ENCODE measurements around the gene FPR1. TPM values are rescaled to one million over a fixed set of nuclear protein-coding genes. Genes with fewer than 3 reads are reported as not detected.
A peak's percentile ranks its signal among the peaks of the same experiment; 100 is the strongest.

Gene FPR1
- total and polyA plus RNA-seq, 2 of the 13 experiments (the other 11 are each of a cell fraction or from before 2014, with no cell fraction given): not detected

DNA sequence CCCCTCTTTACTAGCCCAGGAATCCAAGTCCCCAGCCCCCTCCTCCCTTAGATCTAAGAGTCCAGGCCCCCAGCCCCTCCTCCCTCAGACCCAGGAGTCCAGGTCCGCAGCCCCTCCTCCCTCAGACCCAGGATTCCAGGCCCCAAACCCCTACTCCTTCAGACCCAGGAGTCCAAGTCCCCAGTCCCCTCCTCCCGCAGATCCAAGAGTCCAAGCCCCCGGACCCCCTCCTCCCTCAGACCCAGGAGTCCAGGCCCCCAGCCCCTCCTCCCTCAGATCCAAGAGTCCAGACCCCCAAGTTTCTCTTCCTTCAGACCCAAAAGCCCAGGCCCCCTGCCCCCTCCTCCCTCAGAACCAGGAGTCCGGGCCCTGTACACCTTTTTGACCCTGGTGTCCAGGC, 47.1 kb downstream of the FPR1 start:
- ChIA-PET CTCF (ENCODE audit: low intra/inter-chr PET ratio, low total read pairs) (no interaction called here), POLR2A (interaction anchor here (1.0 to 1.8 kb wide), 3 partner anchors 14 to 48 kb away, joined by 4 to 9 read pairs (median 8); no protein-coding TSS in a partner anchor)
- Histone ChIP-seq H3K9ac (ENCODE audit: insufficient read depth, low read depth, low read length) (peak overlapping the region; percentile 77), H4K20me1 (ENCODE audit: insufficient read depth, low read length) (no peaks in the 10 kb centered on the region), H3K36me3 (replicated peaks in 1 of 2; ENCODE audit: control insufficient read depth in 1 of 2, insufficient read depth in 2 of 2, low read length in 2 of 2) (no peaks in the 10 kb centered on the region), H3K27ac (ENCODE audit: extremely low read length, insufficient read depth, low read length) (peak overlapping the region; percentile 71), H3K4me1 (ENCODE audit: insufficient read depth, low read length) (peaks cover 6% of the 10 kb centered on the region; the same call in 1 of the 2 replicates), H3K9me3 (ENCODE audit: low read length) (no peaks in the 10 kb centered on the region), H3K27me3 (ENCODE audit: control insufficient read depth in 1 of 2, insufficient read depth in 2 of 2, low read length in 2 of 2) (no peaks in the 10 kb centered on the region; a peak in 1 of 5 replicates), H3K79me2 (ENCODE audit: insufficient read depth, low read length) (no peaks in the 10 kb centered on the region), H3K4me2 (ENCODE audit: low read depth, low read length) (peak overlapping the region; percentile 67), H3K4me3 (replicated peaks in 1 of 3; ENCODE audit: insufficient read depth in 1 of 3, low read depth in 2 of 3, low read length in 3 of 3) (peak overlapping the region; percentile 66 to 79 (median 68)), H2AFZ (ENCODE audit: low read length) (no peak overlapping the region)
- TF ChIP-seq MED1 (CRISPR knock-in tag; IDR thresholded peaks at IDR 0.05): no peak
- TF ChIP-seq, protein P1, sequence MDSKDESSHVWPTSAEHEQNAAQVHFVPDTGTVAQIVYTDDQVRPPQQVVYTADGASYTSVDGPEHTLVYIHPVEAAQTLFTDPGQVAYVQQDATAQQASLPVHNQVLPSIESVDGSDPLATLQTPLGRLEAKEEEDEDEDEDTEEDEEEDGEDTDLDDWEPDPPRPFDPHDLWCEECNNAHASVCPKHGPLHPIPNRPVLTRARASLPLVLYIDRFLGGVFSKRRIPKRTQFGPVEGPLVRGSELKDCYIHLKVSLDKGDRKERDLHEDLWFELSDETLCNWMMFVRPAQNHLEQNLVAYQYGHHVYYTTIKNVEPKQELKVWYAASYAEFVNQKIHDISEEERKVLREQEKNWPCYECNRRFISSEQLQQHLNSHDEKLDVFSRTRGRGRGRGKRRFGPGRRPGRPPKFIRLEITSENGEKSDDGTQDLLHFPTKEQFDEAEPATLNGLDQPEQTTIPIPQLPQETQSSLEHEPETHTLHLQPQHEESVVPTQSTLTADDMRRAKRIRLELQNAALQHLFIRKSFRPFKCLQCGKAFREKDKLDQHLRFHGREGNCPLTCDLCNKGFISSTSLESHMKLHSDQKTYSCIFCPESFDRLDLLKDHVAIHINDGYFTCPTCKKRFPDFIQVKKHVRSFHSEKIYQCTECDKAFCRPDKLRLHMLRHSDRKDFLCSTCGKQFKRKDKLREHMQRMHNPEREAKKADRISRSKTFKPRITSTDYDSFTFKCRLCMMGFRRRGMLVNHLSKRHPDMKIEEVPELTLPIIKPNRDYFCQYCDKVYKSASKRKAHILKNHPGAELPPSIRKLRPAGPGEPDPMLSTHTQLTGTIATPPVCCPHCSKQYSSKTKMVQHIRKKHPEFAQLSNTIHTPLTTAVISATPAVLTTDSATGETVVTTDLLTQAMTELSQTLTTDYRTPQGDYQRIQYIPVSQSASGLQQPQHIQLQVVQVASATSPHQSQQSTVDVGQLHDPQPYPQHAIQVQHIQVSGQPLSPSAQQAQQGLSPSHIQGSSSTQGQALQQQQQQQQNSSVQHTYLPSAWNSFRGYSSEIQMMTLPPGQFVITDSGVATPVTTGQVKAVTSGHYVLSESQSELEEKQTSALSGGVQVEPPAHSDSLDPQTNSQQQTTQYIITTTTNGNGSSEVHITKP (CRISPR knock-in tag; IDR thresholded peaks at IDR 0.05; ENCODE audit: low read depth): no peak
- TF ChIP-seq, protein P2, sequence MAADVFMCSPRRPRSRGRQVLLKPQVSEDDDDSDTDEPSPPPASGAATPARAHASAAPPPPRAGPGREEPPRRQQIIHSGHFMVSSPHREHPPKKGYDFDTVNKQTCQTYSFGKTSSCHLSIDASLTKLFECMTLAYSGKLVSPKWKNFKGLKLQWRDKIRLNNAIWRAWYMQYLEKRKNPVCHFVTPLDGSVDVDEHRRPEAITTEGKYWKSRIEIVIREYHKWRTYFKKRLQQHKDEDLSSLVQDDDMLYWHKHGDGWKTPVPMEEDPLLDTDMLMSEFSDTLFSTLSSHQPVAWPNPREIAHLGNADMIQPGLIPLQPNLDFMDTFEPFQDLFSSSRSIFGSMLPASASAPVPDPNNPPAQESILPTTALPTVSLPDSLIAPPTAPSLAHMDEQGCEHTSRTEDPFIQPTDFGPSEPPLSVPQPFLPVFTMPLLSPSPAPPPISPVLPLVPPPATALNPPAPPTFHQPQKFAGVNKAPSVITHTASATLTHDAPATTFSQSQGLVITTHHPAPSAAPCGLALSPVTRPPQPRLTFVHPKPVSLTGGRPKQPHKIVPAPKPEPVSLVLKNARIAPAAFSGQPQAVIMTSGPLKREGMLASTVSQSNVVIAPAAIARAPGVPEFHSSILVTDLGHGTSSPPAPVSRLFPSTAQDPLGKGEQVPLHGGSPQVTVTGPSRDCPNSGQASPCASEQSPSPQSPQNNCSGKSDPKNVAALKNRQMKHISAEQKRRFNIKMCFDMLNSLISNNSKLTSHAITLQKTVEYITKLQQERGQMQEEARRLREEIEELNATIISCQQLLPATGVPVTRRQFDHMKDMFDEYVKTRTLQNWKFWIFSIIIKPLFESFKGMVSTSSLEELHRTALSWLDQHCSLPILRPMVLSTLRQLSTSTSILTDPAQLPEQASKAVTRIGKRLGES (CRISPR knock-in tag; IDR thresholded peaks at IDR 0.05; ENCODE audit: borderline replicate concordance): no peak
- TF ChIP-seq ZSCAN22 (CRISPR knock-in tag; IDR thresholded peaks at IDR 0.05): peak; percentile 81; the same call in 1 of the 2 replicates
- TF ChIP-seq KDM1A (CRISPR knock-in tag; IDR thresholded peaks at IDR 0.05): no peak
- TF ChIP-seq DPF2 (CRISPR knock-in tag; IDR thresholded peaks at IDR 0.05; ENCODE audit: borderline replicate concordance, low read depth): no peak
- no peak for TF ChIP-seq ZBTB3 (CRISPR knock-in tag; IDR thresholded peaks at IDR 0.05; ENCODE audit: borderline replicate concordance, low read depth)
- no peak for TF ChIP-seq FOXM1 (CRISPR knock-in tag; IDR thresholded peaks at IDR 0.05)
- TF ChIP-seq, protein P3, sequence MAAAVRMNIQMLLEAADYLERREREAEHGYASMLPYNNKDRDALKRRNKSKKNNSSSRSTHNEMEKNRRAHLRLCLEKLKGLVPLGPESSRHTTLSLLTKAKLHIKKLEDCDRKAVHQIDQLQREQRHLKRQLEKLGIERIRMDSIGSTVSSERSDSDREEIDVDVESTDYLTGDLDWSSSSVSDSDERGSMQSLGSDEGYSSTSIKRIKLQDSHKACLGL (CRISPR knock-in tag; IDR thresholded peaks at IDR 0.05): 0 out of 2 replicates have a peak, but pooled peaks have one; percentile 3
- no peak for TF ChIP-seq ZNF33A (CRISPR knock-in tag; IDR thresholded peaks at IDR 0.05; ENCODE audit: borderline replicate concordance)
- TF ChIP-seq ZMYM2 (CRISPR knock-in tag; IDR thresholded peaks at IDR 0.05): no peak
- no peak for TF ChIP-seq HNF4G (IDR thresholded peaks at IDR 0.05; ENCODE audit: borderline replicate concordance, low read depth, low read length)
- TF ChIP-seq HNF4G (CRISPR knock-in tag; IDR thresholded peaks at IDR 0.05; ENCODE audit: borderline replicate concordance, low read depth): no peak
- FAIRE-seq (no peak), DNase-seq (ENCODE audit: low spot score) (no peak), ATAC-seq (no peak)
- in situ Hi-C loops (cut with HindIII; ENCODE audit: extremely low pct_ligation_motif_present, low pct_unique_long_range_greater_than_20kb): no loop called here
- BruUV-seq (replicated peaks): no TSS peak
- 56% methylated on average over 4 of the region's 4 CpGs for WGBS (ENCODE audit: low lambda C conversion rate)
- intact Hi-C loops (cut with micrococcal nuclease; ENCODE audit: unreplicated experiment): no loop called here
